ENCODE results near the gene SMCO1.
"Not testable (repeated sequence)": the region's sequence is repeated elsewhere in the genome, so short reads cannot be mapped to it uniquely, and the experiment has no call there.

Gene SMCO1

GRCh38 chr3:196537319-196537984 is 22.3 kb upstream of the SMCO1 start:
- DNase-seq (ENCODE audit: low spot score): no peak
- H3K27ac ChIP-seq: no peak overlapping the region
- peak; percentile 69 for TF ChIP-seq CTCF (IDR thresholded peaks at IDR 0.05)
- no peak overlapping the region for H3K4me3 ChIP-seq

- H3K27ac ChIP-seq: no peak overlapping the region
- TF ChIP-seq CTCF (IDR thresholded peaks at IDR 0.05): no peak
- DNase-seq (ENCODE audit: low spot score): no peak
- no peak overlapping the region for H3K4me3 ChIP-seq
Measured at GRCh38 chr3:196533260-196533681, 18.1 kb upstream of the SMCO1 start.

- H3K4me3 ChIP-seq: no peak overlapping the region
- no peak for DNase-seq (ENCODE audit: low spot score)
- no peak overlapping the region for H3K27ac ChIP-seq
- no peak for TF ChIP-seq CTCF (IDR thresholded peaks at IDR 0.05)
Measured at GRCh38 chr3:196531418-196531817, 16.3 kb upstream of the SMCO1 start.

GRCh38 chr3:196528639-196529233 is 13.6 kb upstream of the SMCO1 start:
- peak; percentile 80 for TF ChIP-seq CTCF (IDR thresholded peaks at IDR 0.05)
- H3K4me3 ChIP-seq: peak overlapping the region; percentile 63
- peak; percentile 72 for DNase-seq (ENCODE audit: low spot score)
- H3K27ac ChIP-seq: no peak overlapping the region

GRCh38 chr3:196525141-196525540 is 10.0 kb upstream of the SMCO1 start:
- DNase-seq (ENCODE audit: low spot score): no peak
- H3K4me3 ChIP-seq: no peak overlapping the region
- no peak overlapping the region for H3K27ac ChIP-seq
- TF ChIP-seq CTCF (IDR thresholded peaks at IDR 0.05): no peak

GRCh38 chr3:196524527-196524926 is 9.4 kb upstream of the SMCO1 start:
- TF ChIP-seq CTCF (IDR thresholded peaks at IDR 0.05): no peak
- Histone ChIP-seq H3K27ac (no peak overlapping the region), H3K4me3 (no peak overlapping the region)
- DNase-seq (ENCODE audit: low spot score): no peak

GRCh38 chr3:196523841-196524240 is 8.7 kb upstream of the SMCO1 start:
- TF ChIP-seq CTCF (IDR thresholded peaks at IDR 0.05): no peak
- no peak for DNase-seq (ENCODE audit: low spot score)
- Histone ChIP-seq H3K27ac (no peak overlapping the region), H3K4me3 (no peak overlapping the region)

- DNase-seq (ENCODE audit: low spot score); H3K4me3 ChIP-seq; H3K27ac ChIP-seq: not testable (repeated sequence)
Measured at GRCh38 chr3:196521291-196521690, 6.1 kb upstream of the SMCO1 start.

Data from coronary artery (tissue), 2 donors.